PC-9 (cell line): ENCODE data around the gene KDM1B. TPM values are rescaled to one million over a fixed set of nuclear protein-coding genes. Genes with fewer than 3 reads are reported as not detected.

Experiments
- BruUV-seq: library from RNA; stranded (reverse); fragments of 400-500 nt; replicated peaks from 2 replicates; lab custom pipeline; 2021; lab: Mats Ljungman, UMichigan
- CTCF ChIA-PET: fragments of 300-600 bp; sonication (Branson Sonifier 250); formaldehyde crosslinking; loops from one replicate; lab custom pipeline; 2022; ENCODE audit warnings: antibody characterized with exemption; lab: Charles Lee
- POLR2A ChIA-PET: fragments of 300-600 bp; sonication (Branson Sonifier 250); formaldehyde crosslinking; loops from one replicate; lab custom pipeline; 2022; ENCODE audit warnings: antibody characterized with exemption; ENCODE audit not compliant: unreplicated experiment; lab: Charles Lee
- DNase-seq, 2 experiments: peaks; one replicate each; pipeline versions ENCODE4 v3.0.0 to v3.0.0-alpha.2; 2015 to 2022; ENCODE audit warnings: mixed read lengths in 1 of 2
- H2AFZ ChIP-seq: fragments of 200-600 bp; sonication (generic); 2 replicates; pipeline ENCODE4 v1.8.1; 2017; ENCODE audit warnings: antibody characterized with exemption
- H3F3A ChIP-seq: fragments of 200-600 bp; sonication (generic); 2 replicates; pipeline ENCODE4 v1.8.1; 2017; ENCODE audit warnings: antibody characterized with exemption, mild to moderate bottlenecking, low read depth; ENCODE audit not compliant: insufficient read depth
- H3K27ac ChIP-seq: fragments of 200-600 bp; sonication (generic); 2 replicates; pipeline ENCODE4 v1.6.1; 2016; ENCODE audit warnings: mixed run types
- H3K27me3 ChIP-seq: fragments of 200-600 bp; sonication (generic); 2 replicates; pipeline ENCODE4 v1.6.1; 2016; ENCODE audit warnings: low read depth, mixed run types; ENCODE audit not compliant: insufficient read depth
- H3K36me3 ChIP-seq: fragments of 200-600 bp; sonication (generic); 2 replicates; pipeline ENCODE4 v1.6.1; 2016; ENCODE audit warnings: low read depth, mixed run types
- H3K4me1 ChIP-seq: fragments of 200-600 bp; sonication (generic); replicated peaks from 2 replicates; pipeline ENCODE4 v1.6.1; 2016; ENCODE audit warnings: mixed run types; ENCODE audit not compliant: insufficient read depth
- H3K4me2 ChIP-seq: fragments of 200-600 bp; sonication (generic); 2 replicates; pipeline ENCODE4 v1.6.1; 2017; ENCODE audit warnings: mixed run types
- H3K4me3 ChIP-seq: fragments of 200-600 bp; sonication (generic); 2 replicates; pipeline ENCODE4 v1.6.1; 2016; ENCODE audit warnings: mixed run types
- H3K79me2 ChIP-seq: fragments of 200-600 bp; sonication (generic); 2 replicates; pipeline ENCODE4 v1.6.1; 2017; ENCODE audit warnings: low read depth, mixed run types
- H3K9me2 ChIP-seq: fragments of 200-600 bp; sonication (generic); 2 replicates; pipeline ENCODE4 v1.8.1; 2017; ENCODE audit warnings: mild to moderate bottlenecking; ENCODE audit not compliant: insufficient read depth
- H3K9me3 ChIP-seq: fragments of 200-600 bp; sonication (generic); 2 replicates; pipeline ENCODE4 v1.8.1; 2016; ENCODE audit warnings: low read depth; ENCODE audit not compliant: insufficient read depth
- H4K20me1 ChIP-seq: fragments of 200-600 bp; sonication (generic); 2 replicates; pipeline ENCODE4 v1.8.1; 2017; ENCODE audit not compliant: insufficient read depth
- EZH2 ChIP-seq: fragments of 200-600 bp; sonication (generic); IDR thresholded peaks from 2 replicates; pipeline ENCODE4 v1.8.0; 2017; ENCODE audit warnings: antibody characterized with exemption, low read depth
- intact Hi-C: fragments of 100-400 bp; cut with micrococcal nuclease; formaldehyde crosslinking; loops from one replicate; pipeline ENCODE4 v1.10.0; 2022; ENCODE audit not compliant: unreplicated experiment
- total RNA-seq: library from RNA; stranded (reverse); gene quantifications from 2 replicates; pipeline ENCODE4 v1.2.3, GENCODE V29; 2021
- TF ChIP-seq, protein P1 (sequence below): fragments of 200-600 bp; sonication (generic); conservative IDR thresholded peaks from 2 replicates; pipeline ENCODE4 v1.6.1; 2017; ENCODE audit warnings: mixed run types, antibody characterized with exemption, mild to moderate bottlenecking, moderate library complexity

Gene KDM1B
- total RNA-seq, 1 experiment from 2014 or later = 21.5 TPM

DNA sequence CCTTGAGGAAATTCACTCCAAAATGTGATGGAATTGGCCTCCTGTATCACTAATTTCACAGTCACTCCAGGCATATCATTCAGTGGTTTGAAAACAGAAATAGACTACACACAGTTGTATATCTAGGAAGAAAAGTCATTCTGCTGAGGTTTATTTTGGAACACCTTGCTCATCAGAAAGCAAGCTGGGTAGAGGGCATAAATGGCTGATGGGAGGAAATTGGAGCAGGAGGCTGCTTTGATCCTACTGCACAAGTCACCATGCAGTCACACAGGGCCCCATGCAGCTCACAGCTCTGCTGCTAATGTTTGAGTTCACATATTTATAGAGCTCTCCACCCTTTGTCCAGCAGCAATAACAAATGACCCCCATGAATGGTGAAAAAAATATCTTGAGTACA, 45.1 kb upstream of the KDM1B start:
- POLR2A ChIA-PET = no interaction called here
- TF ChIP-seq, protein P1, sequence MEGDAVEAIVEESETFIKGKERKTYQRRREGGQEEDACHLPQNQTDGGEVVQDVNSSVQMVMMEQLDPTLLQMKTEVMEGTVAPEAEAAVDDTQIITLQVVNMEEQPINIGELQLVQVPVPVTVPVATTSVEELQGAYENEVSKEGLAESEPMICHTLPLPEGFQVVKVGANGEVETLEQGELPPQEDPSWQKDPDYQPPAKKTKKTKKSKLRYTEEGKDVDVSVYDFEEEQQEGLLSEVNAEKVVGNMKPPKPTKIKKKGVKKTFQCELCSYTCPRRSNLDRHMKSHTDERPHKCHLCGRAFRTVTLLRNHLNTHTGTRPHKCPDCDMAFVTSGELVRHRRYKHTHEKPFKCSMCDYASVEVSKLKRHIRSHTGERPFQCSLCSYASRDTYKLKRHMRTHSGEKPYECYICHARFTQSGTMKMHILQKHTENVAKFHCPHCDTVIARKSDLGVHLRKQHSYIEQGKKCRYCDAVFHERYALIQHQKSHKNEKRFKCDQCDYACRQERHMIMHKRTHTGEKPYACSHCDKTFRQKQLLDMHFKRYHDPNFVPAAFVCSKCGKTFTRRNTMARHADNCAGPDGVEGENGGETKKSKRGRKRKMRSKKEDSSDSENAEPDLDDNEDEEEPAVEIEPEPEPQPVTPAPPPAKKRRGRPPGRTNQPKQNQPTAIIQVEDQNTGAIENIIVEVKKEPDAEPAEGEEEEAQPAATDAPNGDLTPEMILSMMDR = no peak
- TF ChIP-seq EZH2 = no peak
- Histone ChIP-seq H2AFZ (no peak overlapping the region), H4K20me1 (no peaks in the 10 kb centered on the region), H3K9me2 (no peaks in the 10 kb centered on the region), H3K79me2 (no peaks in the 10 kb centered on the region), H3K36me3 (no peaks in the 10 kb centered on the region), H3K4me2 (no peak overlapping the region), H3K4me3 (no peak overlapping the region), H3F3A (no peaks in the 10 kb centered on the region), H3K27me3 (no peaks in the 10 kb centered on the region), H3K9me3 (no peaks in the 10 kb centered on the region), H3K27ac (no peak overlapping the region), H3K4me1 (no peaks in the 10 kb centered on the region)
- CTCF ChIA-PET = no interaction called here
- intact Hi-C loops = no loop called here
- no peak for DNase-seq
- no TSS peak for BruUV-seq

GRCh38 chr6:18115356-18115755, 39.9 kb upstream of the KDM1B start:
- Histone ChIP-seq H3K4me2 (no peak overlapping the region), H3K27ac (no peak overlapping the region)

DNA sequence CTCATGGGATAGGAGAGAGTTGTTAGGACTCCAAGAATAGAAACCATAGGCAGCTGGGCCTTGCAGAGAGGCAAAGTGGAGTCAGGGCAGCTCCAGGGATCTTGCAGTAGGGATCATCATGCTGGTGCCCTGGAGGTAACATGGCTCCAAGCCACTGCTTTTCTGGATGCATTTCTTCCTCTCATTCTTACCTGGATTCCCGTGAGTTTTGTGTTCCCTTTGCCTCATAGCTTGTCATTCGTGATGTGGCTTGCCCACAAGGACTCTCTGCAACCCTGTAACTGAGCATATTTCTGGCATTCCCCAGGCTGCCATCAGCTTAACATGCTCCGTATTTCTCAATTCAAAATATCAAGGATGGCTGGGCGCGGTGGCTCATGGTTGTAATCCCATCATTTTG, 38.1 kb upstream of the KDM1B start:
- CTCF ChIA-PET = interaction anchor here (0.6 kb wide), 1 partner anchor 283 kb away, joined by 3 read pairs; no protein-coding TSS in a partner anchor
- Histone ChIP-seq H3K4me2 (no peak overlapping the region), H3F3A (no peaks in the 10 kb centered on the region), H3K36me3 (no peaks in the 10 kb centered on the region), H3K4me3 (no peak overlapping the region), H4K20me1 (no peaks in the 10 kb centered on the region), H2AFZ (no peak overlapping the region), H3K4me1 (no peaks in the 10 kb centered on the region), H3K79me2 (no peaks in the 10 kb centered on the region), H3K27me3 (no peaks in the 10 kb centered on the region), H3K27ac (no peak overlapping the region), H3K9me3 (no peaks in the 10 kb centered on the region), H3K9me2 (no peaks in the 10 kb centered on the region)
- BruUV-seq = no TSS peak
- TF ChIP-seq, protein P1 = no peak
- TF ChIP-seq EZH2 = no peak
- POLR2A ChIA-PET = interaction anchor here (0.7 kb wide), 1 partner anchor 124 kb away, joined by 3 read pairs; no protein-coding TSS in a partner anchor
- DNase-seq = no peak
- intact Hi-C loops = no loop called here

More at GRCh38 chr6:18115356-18115755, 39.9 kb upstream of the KDM1B start:
- Histone ChIP-seq H3K4me3 (no peak overlapping the region), H3K36me3 (no peaks in the 10 kb centered on the region), H4K20me1 (no peaks in the 10 kb centered on the region), H3K4me1 (no peaks in the 10 kb centered on the region), H3K27me3 (no peaks in the 10 kb centered on the region), H3K9me2 (no peaks in the 10 kb centered on the region), H2AFZ (no peak overlapping the region), H3F3A (no peaks in the 10 kb centered on the region), H3K9me3 (no peaks in the 10 kb centered on the region), H3K79me2 (no peaks in the 10 kb centered on the region)
- no TSS peak for BruUV-seq
- DNase-seq = no peak
- intact Hi-C loops = no loop called here
- ChIA-PET POLR2A (interaction anchor here (0.6 kb wide), 1 partner anchor 265 kb away, joined by 4 read pairs; no protein-coding TSS in a partner anchor), CTCF (no interaction called here)
- no peak for TF ChIP-seq EZH2
- TF ChIP-seq, protein P1 = no peak
